Cardiac muscle cell (in vitro differentiated cells and primary cell): ENCODE measurements around the gene POLD2. TPM values are rescaled to one million over a fixed set of nuclear protein-coding genes. Genes with fewer than 3 reads are reported as not detected.

Source experiments
- DNase-seq, 2 donors: peaks; one replicate each; pipeline versions ENCODE4 v3.0.0 to v3.0.0-alpha.2; 2010 to 2017; ENCODE audit warnings: low read depth in 1 of 2, low spot score in 1 of 2
- H3K27ac ChIP-seq: fragments of 200-600 bp; sonication (generic); 2 replicates; pipeline ENCODE4 v1.5.1; 2016
- H3K27me3 ChIP-seq: fragments of 200-600 bp; sonication (generic); 2 replicates; pipeline ENCODE4 v1.6.0; 2016; ENCODE audit warnings: control low read depth
- H3K36me3 ChIP-seq: fragments of 200-600 bp; sonication (generic); 2 replicates; pipeline ENCODE4 v1.5.1; 2016; ENCODE audit warnings: control low read depth
- H3K4me1 ChIP-seq: fragments of 200-600 bp; sonication (generic); 2 replicates; pipeline ENCODE4 v1.8.1; 2017; ENCODE audit warnings: low read depth, mild to moderate bottlenecking, mixed run types
- H3K4me3 ChIP-seq: fragments of 200-600 bp; sonication (generic); 2 replicates; pipeline ENCODE4 v1.5.1; 2016; ENCODE audit warnings: mild to moderate bottlenecking
- H3K9me3 ChIP-seq: fragments of 200-600 bp; sonication (generic); 2 replicates; pipeline ENCODE4 v1.5.1; 2017; ENCODE audit warnings: low read depth, mild to moderate bottlenecking, control low read depth
- CTCF ChIP-seq: IDR thresholded peaks from 2 replicates; pipeline ENCODE4 v1.5.1; 2012; ENCODE audit warnings: low read depth, mild to moderate bottlenecking, low read length
- polyA plus RNA-seq: library from polyadenylated mRNA; unstranded; fragments of >200 nt; fragmentation: Nextera tagmentation; extraction: Ambion mirVana; gene quantifications from 2 replicates; pipeline ENCODE4 v1.2.1, GENCODE V29; 2016
- total RNA-seq: library from RNA; depleted of rRNA; stranded (reverse); fragments of >200 nt; gene quantifications from 2 replicates; pipeline ENCODE4 v1.2.3, GENCODE V29; 2016

POLD2 gene
- total and polyA plus RNA-seq, 2 experiments from 2014 or later = 133 to 194 TPM

DNA sequence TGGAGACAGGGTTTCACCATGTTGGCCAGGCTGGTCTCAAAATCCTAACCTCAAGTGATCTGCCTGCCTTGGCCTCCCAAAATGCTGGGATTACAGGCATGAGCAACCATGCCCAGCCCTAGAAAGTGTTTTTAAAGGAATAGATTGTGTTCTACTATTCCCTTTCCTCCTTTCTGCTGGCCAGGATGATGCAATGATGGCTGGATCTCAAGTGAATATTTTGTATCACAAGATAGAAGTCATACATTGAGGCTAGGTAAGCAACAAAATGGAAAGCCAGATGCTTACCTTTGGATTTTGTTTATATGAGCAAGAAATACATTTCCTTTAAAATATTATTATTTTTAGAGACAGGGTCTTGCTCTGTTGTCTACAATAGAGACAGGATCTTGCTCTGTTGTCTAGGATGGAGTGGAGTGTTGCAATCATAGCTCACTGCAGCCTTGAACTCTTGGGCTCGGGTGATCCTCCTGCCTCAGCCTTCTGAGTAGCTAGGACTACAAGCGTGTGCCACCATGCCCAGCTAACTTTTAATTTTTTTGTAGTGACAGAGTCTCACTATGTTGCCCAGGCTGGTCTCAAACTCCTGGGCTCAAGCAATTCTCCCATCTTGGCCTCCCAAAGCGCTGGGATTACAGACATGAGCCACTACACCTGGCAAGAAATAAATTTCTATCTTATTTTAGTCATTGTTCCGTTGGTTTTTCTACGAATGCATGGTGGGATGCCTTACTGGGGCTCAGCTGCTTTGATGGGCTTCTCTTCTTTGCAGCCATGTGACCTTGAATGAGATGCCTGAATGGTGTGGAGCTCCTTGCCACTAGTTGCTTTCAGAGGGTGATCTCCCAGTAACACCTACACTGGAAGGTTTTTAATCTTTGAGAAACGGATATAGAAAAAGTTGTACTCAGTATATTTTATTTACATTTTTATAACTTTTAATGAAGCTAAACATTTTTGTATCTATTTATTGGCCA, 25.0 kb downstream of the POLD2 start:
- H3K4me3 ChIP-seq = no peak overlapping the region
- H3K27me3 ChIP-seq = no peaks in the 10 kb centered on the region
- no peak overlapping the region for H3K27ac ChIP-seq
- no peaks in the 10 kb centered on the region for H3K36me3 ChIP-seq
- no peak for TF ChIP-seq CTCF
- H3K4me1 ChIP-seq = peaks cover 2% of the 10 kb centered on the region
- H3K9me3 ChIP-seq = no peaks in the 10 kb centered on the region
- no peak for DNase-seq

DNA sequence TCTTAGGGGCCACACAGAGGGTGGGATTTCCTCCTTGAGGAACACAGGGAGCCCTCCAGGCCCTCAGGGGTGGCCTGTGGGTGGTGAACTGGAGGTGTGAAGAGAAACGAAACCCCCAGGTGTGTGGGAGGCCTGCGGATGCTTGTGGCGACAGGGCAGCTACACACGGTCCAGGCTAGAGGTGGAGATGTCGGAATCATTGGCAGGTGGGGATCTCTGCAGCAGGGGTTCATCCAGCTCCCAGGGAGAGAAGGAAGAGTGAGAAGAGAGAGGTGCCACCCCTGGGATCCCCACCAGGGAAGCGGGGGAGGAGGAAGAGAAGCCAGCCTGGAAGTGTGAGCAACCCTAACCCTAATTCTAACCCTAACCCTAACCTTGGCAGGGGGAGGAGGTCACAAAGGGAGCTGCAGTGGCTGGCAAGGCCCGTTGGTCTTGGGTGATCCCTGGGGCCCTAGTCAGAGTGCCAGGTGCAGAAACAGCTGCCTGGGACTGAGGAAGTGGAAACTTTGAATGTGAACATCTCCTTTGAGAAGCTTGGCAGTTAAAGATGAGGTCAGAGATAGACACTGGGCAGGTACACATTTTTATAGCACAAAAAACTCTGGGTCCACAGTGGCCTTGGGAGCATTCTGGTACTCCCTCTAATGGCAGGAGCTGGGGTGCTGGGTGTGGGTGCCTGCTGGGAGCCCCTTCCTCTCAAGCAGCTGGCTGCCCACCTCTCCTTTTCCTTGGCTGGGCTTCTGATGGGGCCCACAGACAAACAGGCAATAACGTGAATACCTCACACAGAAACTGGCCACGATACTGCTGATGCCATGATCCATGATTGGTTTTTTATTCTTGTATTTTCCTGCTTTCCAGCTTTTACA, 26.1 kb downstream of the POLD2 start:
- Histone ChIP-seq H3K27me3 (no peaks in the 10 kb centered on the region), H3K4me1 (peaks cover 2% of the 10 kb centered on the region), H3K9me3 (no peaks in the 10 kb centered on the region), H3K27ac (no peak overlapping the region), H3K4me3 (no peak overlapping the region), H3K36me3 (no peaks in the 10 kb centered on the region)
- DNase-seq = no peak
- TF ChIP-seq CTCF = no peak

DNA sequence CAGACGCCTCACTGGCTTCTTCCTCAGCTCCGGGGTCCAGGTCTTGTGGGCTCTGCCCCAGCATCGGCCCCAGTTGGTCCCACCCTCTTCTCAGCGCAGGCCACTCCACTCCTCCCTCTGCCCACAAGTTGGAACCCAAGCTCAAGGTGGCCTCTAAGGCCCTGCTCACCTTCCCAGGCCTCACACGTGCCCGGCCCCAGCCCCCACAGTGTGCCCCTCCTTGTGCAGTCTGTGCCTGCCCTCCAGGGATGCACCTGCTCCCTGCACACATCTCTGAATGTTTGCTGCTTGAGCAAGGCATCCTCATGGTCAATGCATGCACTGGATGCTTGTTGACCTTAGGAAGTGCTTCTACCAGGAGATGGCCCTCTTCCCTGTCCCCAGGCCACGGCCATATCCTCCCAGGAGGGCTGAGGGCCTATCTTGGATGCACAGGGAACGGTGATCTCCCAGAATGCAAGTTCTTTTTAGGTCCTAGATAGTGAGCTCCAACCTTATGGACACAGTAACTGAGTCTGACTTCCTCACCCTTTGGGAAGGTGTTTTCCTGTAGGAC, 26.9 kb downstream of the POLD2 start:
- Histone ChIP-seq H3K4me1 (peaks cover 2% of the 10 kb centered on the region), H3K27me3 (no peaks in the 10 kb centered on the region), H3K9me3 (no peaks in the 10 kb centered on the region), H3K36me3 (no peaks in the 10 kb centered on the region), H3K4me3 (no peak overlapping the region), H3K27ac (no peak overlapping the region)
- no peak for TF ChIP-seq CTCF
- no peak for DNase-seq

DNA sequence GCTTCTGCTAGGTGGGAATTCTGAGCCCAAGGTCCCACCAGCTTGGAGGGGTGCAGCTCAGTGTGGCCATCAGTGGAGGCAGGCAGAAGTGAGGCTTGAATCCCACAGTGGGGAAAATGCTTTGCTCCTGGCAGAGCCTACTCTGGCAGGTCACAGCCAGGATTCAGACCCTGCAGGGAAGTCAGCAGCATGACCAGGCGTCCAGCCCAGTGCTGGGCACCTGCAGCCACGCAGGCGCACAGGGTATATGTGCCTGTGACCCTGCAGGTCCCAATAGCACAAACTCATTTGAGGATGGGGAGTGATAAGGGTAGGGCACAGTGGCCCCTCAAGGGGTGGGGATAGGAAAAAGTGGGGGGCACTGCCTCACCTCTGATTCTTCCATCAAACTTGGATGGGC, 27.6 kb downstream of the POLD2 start:
- Histone ChIP-seq H3K27ac (no peak overlapping the region), H3K27me3 (no peaks in the 10 kb centered on the region), H3K9me3 (no peaks in the 10 kb centered on the region), H3K4me1 (peaks cover 2% of the 10 kb centered on the region), H3K36me3 (no peaks in the 10 kb centered on the region), H3K4me3 (no peak overlapping the region)
- TF ChIP-seq CTCF = no peak
- no peak for DNase-seq

DNA sequence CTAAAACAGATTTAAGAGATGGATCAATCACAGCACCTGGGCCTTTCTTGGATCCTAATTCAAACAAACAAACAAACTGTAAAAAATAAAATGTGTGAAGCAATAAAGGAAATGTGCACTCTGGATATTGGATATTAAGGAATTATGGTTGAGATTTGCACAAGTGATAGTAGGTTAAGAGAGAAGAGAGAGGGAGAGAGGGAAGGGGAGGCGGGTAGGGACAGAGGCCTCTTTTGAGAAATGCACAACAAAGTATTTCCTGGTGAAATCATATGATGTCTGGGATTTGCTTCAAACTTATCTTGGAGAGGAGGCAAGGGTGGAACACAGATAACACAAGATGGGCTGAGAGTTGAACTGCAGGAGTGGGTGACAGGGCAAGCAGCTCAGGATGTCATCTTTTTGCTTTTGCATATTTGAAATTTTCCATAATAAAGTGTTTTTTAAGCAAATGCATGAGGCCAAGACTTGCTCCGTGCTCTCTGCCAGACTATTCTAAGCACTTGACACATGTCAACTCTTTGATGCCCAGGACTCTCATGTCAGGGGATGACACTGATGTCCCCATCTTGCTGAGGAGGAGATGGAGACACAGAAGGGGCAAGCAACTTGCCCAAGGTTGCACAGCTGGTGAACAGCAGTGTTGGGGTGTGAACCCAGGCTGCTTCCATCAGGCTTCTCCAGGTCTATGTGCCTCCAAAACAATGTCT, 28.3 kb downstream of the POLD2 start:
- H3K27ac ChIP-seq = no peak overlapping the region
- H3K4me3 ChIP-seq = no peak overlapping the region
- DNase-seq = no peak
- H3K9me3 ChIP-seq = no peaks in the 10 kb centered on the region
- H3K36me3 ChIP-seq = no peaks in the 10 kb centered on the region
- TF ChIP-seq CTCF = no peak
- H3K27me3 ChIP-seq = no peaks in the 10 kb centered on the region
- H3K4me1 ChIP-seq = peaks cover 2% of the 10 kb centered on the region
